AG09319 (cell line): Measurements from ENCODE around the gene DEFB110.

Experiments
- DNase-seq: peaks from one replicate; pipeline ENCODE4 v3.0.0-alpha.2; 2010; ENCODE audit warnings: low read depth; ENCODE audit errors: extremely low read depth
- CTCF ChIP-seq: IDR thresholded peaks from 2 replicates; pipeline ENCODE4 v1.5.1; 2011; ENCODE audit warnings: low read depth, mild to moderate bottlenecking, inconsistent platforms, low read length, moderate library complexity

The DEFB110 gene

GRCh38 chr6:50021894-50022293 lies at the start of gene DEFB110:
Gene DEFB110, minus strand, starts transcription at chr6:50021994. Its CDS starts 59 bp downstream, at chr6:50021935.
- TF ChIP-seq CTCF, result no peak
- no peak for DNase-seq

DNA sequence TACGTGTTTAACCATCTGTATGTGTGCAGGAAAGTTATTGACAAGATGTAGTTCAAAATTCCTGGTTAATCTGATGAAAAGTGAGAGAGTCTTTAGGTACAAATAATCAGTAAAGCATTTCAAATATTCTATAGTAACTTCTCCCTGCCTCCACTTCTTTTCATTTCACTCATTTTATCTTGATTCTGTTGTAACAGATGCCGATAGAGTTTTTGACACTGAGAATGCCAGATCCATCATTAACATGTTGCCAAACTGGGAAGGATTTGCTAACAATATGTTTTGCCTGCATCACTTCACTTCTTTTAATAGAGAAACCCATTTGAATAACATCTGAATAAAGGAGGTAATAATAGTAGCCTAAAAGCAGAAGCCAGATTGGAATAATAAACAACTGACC lies 48.3 kb upstream of the DEFB110 start:
- DNase-seq, result no peak
- TF ChIP-seq CTCF, result no peak

DNA sequence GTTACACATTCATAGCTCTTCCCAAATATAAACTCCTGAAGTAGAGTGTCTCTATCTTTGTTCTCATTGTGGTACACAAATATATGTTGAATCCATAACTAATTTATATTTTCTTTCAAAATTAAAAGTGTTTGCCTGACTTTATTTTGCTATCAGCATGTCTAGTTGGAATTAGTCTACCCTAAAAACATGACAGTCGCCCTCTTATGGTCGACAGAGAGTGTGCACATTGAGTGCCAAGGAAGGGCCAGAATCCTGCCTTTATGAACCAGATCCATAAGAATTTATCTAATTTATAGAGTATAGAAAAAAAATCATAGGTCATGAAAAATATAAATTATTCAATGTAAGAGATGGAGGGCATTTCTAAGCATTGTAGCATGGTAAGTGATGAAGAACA lies 40.3 kb upstream of the DEFB110 start:
- no peak for DNase-seq
- TF ChIP-seq CTCF, result no peak

- TF ChIP-seq CTCF, result no peak
- DNase-seq, result no peak
Measured at GRCh38 chr6:50056242-50056641, 34.4 kb upstream of the DEFB110 start.

DNA sequence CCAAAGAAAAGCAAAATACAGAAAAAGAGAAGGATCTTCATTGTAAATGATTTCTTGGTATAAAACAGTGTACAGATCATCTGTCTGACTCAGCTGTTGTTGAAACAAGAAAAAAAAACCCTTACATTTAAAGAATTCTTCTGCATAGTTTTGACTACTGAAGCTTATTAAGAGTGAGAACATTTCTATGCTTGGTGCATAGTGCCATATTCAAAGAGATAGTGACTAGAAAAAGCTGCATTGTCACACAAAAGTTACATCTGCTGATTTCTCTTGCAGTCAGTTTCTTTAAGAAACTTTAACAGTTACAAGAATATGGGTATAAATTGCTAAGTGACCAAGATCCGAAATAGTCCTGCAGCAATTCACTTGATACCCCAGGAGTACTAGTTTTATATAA lies 28.0 kb upstream of the DEFB110 start, which contains the start of gene DEFB112:
Gene DEFB112 (minus strand): TSS at position 101 of the 400 bp plus-strand sequence. CDS start 60 bp downstream, at position 41.
- no peak for TF ChIP-seq CTCF
- no peak for DNase-seq

GRCh38 chr6:50047026-50047425 lies 25.2 kb upstream of the DEFB110 start:
- DNase-seq, result no peak
- TF ChIP-seq CTCF, result no peak

GRCh38 chr6:50030777-50031562 lies 9.2 kb upstream of the DEFB110 start:
- no peak for TF ChIP-seq CTCF
- DNase-seq, result no peak
